Hepatocyte (in vitro differentiated cells): Measurements from ENCODE around the gene SETBP1.

Experiments
- EZH2 ChIP-seq: fragments of 200-600 bp; sonication (generic); IDR thresholded peaks from 2 replicates; pipeline ENCODE4 v1.6.1; 2016; ENCODE audit warnings: antibody characterized with exemption, mild to moderate bottlenecking, borderline replicate concordance
- TF ChIP-seq, protein P1 (sequence below): fragments of 200-600 bp; sonication (generic); IDR thresholded peaks from 2 replicates; pipeline ENCODE4 v1.5.1; 2016; ENCODE audit warnings: antibody characterized with exemption, mild to moderate bottlenecking; ENCODE audit not compliant: poor library complexity

DNA sequence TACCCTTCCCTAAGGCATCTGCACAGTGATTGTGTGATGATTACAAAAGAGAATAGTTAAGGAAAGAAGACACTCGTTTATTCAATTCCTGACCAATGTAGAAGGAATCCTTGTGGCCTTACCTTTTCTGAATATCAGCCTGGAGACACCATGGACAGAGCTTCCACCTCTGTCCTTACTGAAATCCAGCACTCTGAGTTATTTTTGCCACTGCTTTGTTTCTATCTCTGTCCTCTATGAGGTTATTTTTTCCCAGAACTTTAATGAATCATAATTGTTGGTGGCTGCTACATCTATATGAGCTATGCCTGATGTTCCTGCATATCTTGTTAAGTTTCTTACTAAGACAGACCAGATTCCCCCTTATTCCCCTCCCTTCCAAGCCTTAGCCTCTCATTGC is 275.1 kb downstream of the SETBP1 start:
- TF ChIP-seq, protein P1, sequence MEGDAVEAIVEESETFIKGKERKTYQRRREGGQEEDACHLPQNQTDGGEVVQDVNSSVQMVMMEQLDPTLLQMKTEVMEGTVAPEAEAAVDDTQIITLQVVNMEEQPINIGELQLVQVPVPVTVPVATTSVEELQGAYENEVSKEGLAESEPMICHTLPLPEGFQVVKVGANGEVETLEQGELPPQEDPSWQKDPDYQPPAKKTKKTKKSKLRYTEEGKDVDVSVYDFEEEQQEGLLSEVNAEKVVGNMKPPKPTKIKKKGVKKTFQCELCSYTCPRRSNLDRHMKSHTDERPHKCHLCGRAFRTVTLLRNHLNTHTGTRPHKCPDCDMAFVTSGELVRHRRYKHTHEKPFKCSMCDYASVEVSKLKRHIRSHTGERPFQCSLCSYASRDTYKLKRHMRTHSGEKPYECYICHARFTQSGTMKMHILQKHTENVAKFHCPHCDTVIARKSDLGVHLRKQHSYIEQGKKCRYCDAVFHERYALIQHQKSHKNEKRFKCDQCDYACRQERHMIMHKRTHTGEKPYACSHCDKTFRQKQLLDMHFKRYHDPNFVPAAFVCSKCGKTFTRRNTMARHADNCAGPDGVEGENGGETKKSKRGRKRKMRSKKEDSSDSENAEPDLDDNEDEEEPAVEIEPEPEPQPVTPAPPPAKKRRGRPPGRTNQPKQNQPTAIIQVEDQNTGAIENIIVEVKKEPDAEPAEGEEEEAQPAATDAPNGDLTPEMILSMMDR: no peak
- no peak for TF ChIP-seq EZH2
